ENCODE data around the gene CCL22. TPM values are rescaled to one million over a fixed set of nuclear protein-coding genes. Genes with fewer than 3 reads are reported as not detected.

The CCL22 gene
- total RNA-seq, 1 experiment from 2014 or later, result not detected

GRCh38 chr16:57389087-57389468 is 30.5 kb downstream of the CCL22 start:
- Histone ChIP-seq H3K27me3 (replicated peaks; ENCODE audit: insufficient read depth, low read depth, low read length, poor library complexity) (no peaks in the 10 kb centered on the region), H3K4me3 (ENCODE audit: low read depth, low read length, poor library complexity, severe bottlenecking) (no peak overlapping the region), H3K4me1 (ENCODE audit: insufficient read depth, low read length, poor library complexity, severe bottlenecking) (peaks cover 4% of the 10 kb centered on the region), H3K9me3 (ENCODE audit: low read depth, low read length, poor library complexity, severe bottlenecking) (no peaks in the 10 kb centered on the region), H3K27ac (ENCODE audit: low read depth, low read length, poor library complexity, severe bottlenecking) (no peak overlapping the region), H3K36me3 (ENCODE audit: insufficient read depth, low read length, poor library complexity, severe bottlenecking) (no peaks in the 10 kb centered on the region)
- POLR2A ChIA-PET (ENCODE audit: low non-redundant PET), result no interaction called here
- intact Hi-C loops (cut with micrococcal nuclease; ENCODE audit: unreplicated experiment), result no loop called here
- CTCF ChIA-PET, result no interaction called here
- no TSS peak for BruUV-seq (replicated peaks)
- TF ChIP-seq, protein P1, sequence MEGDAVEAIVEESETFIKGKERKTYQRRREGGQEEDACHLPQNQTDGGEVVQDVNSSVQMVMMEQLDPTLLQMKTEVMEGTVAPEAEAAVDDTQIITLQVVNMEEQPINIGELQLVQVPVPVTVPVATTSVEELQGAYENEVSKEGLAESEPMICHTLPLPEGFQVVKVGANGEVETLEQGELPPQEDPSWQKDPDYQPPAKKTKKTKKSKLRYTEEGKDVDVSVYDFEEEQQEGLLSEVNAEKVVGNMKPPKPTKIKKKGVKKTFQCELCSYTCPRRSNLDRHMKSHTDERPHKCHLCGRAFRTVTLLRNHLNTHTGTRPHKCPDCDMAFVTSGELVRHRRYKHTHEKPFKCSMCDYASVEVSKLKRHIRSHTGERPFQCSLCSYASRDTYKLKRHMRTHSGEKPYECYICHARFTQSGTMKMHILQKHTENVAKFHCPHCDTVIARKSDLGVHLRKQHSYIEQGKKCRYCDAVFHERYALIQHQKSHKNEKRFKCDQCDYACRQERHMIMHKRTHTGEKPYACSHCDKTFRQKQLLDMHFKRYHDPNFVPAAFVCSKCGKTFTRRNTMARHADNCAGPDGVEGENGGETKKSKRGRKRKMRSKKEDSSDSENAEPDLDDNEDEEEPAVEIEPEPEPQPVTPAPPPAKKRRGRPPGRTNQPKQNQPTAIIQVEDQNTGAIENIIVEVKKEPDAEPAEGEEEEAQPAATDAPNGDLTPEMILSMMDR (conservative IDR thresholded peaks at IDR 0.05; ENCODE audit: low read depth, low read length), result no peak
- no peak for TF ChIP-seq EZH2 (IDR thresholded peaks at IDR 0.05; ENCODE audit: borderline replicate concordance, low read depth, low read length, poor library complexity, severe bottlenecking)
- no peak for DNase-seq (ENCODE audit: low spot score)

DNA sequence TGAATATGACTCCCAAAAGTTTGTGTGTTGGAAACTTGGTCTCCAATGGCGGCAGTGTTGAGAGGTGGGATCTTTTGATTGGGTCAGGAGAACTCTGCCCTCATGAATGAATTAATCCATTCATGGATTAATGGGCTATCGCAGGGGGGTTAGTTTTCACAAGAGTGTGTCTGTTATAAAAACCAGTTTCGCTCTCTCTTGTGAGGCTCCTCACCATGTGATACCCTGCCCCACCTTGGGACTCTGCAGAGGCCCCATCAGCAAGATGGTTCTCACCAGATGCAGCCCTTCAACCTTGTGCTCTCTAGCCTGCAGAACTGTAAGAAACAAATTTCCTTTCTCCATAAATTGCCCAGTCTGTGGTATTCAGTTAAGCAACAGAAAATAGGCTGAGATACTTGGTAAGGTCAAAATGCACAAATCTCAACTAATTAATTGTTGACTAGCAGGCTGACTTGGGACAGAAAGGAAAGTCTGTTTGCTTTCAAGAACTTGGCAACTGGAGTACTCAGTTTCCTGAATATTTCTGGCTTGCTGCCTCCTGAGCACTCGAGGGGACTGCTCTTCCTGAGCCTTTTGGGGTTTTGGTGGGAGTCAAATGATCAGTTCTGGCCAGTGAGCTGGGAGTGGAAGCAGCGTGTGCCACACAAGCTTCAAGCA is 32.2 kb downstream of the CCL22 start:
- Histone ChIP-seq H3K4me1 (ENCODE audit: insufficient read depth, low read length, poor library complexity, severe bottlenecking) (peaks cover 4% of the 10 kb centered on the region), H3K4me3 (ENCODE audit: low read depth, low read length, poor library complexity, severe bottlenecking) (no peak overlapping the region), H3K9me3 (ENCODE audit: low read depth, low read length, poor library complexity, severe bottlenecking) (no peaks in the 10 kb centered on the region), H3K36me3 (ENCODE audit: insufficient read depth, low read length, poor library complexity, severe bottlenecking) (no peaks in the 10 kb centered on the region), H3K27me3 (replicated peaks; ENCODE audit: insufficient read depth, low read depth, low read length, poor library complexity) (no peaks in the 10 kb centered on the region), H3K27ac (ENCODE audit: low read depth, low read length, poor library complexity, severe bottlenecking) (no peak overlapping the region)
- intact Hi-C loops (cut with micrococcal nuclease; ENCODE audit: unreplicated experiment), result no loop called here
- BruUV-seq (replicated peaks), result no TSS peak
- TF ChIP-seq, protein P1 (conservative IDR thresholded peaks at IDR 0.05; ENCODE audit: low read depth, low read length), result no peak
- TF ChIP-seq EZH2 (IDR thresholded peaks at IDR 0.05; ENCODE audit: borderline replicate concordance, low read depth, low read length, poor library complexity, severe bottlenecking), result no peak
- ChIA-PET CTCF (no interaction called here), POLR2A (ENCODE audit: low non-redundant PET) (no interaction called here)
- no peak for DNase-seq (ENCODE audit: low spot score)

- Histone ChIP-seq H3K4me3 (ENCODE audit: low read depth, low read length, poor library complexity, severe bottlenecking) (no peak overlapping the region), H3K4me1 (ENCODE audit: insufficient read depth, low read length, poor library complexity, severe bottlenecking) (peaks cover 4% of the 10 kb centered on the region), H3K27me3 (replicated peaks; ENCODE audit: insufficient read depth, low read depth, low read length, poor library complexity) (no peaks in the 10 kb centered on the region), H3K9me3 (ENCODE audit: low read depth, low read length, poor library complexity, severe bottlenecking) (no peaks in the 10 kb centered on the region), H3K27ac (ENCODE audit: low read depth, low read length, poor library complexity, severe bottlenecking) (no peak overlapping the region), H3K36me3 (ENCODE audit: insufficient read depth, low read length, poor library complexity, severe bottlenecking) (no peaks in the 10 kb centered on the region)
- intact Hi-C loops (cut with micrococcal nuclease; ENCODE audit: unreplicated experiment), result no loop called here
- TF ChIP-seq, protein P1 (conservative IDR thresholded peaks at IDR 0.05; ENCODE audit: low read depth, low read length), result no peak
- TF ChIP-seq EZH2 (IDR thresholded peaks at IDR 0.05; ENCODE audit: borderline replicate concordance, low read depth, low read length, poor library complexity, severe bottlenecking), result no peak
- ChIA-PET POLR2A (ENCODE audit: low non-redundant PET) (no interaction called here), CTCF (interaction anchor here (0.6 kb wide), 1 partner anchor 216 kb away, joined by 5 read pairs; no protein-coding TSS in a partner anchor)
- no TSS peak for BruUV-seq (replicated peaks)
- DNase-seq (ENCODE audit: low spot score), result no peak
These were observed 32.7 kb downstream of the CCL22 start for GRCh38 chr16:57391300-57391699.
